GM21367 (cell line): ENCODE measurements around the gene EML4.
"Not testable (repeated sequence)": the region's sequence is repeated elsewhere in the genome, so short reads cannot be mapped to it uniquely, and the experiment has no call there.

Source experiments
- ATAC-seq: cut with Tn5 transposase; IDR thresholded peaks from one replicate; pipeline ENCODE4 v1.9.1; 2021; ENCODE audit not compliant: unreplicated experiment

EML4 gene

DNA sequence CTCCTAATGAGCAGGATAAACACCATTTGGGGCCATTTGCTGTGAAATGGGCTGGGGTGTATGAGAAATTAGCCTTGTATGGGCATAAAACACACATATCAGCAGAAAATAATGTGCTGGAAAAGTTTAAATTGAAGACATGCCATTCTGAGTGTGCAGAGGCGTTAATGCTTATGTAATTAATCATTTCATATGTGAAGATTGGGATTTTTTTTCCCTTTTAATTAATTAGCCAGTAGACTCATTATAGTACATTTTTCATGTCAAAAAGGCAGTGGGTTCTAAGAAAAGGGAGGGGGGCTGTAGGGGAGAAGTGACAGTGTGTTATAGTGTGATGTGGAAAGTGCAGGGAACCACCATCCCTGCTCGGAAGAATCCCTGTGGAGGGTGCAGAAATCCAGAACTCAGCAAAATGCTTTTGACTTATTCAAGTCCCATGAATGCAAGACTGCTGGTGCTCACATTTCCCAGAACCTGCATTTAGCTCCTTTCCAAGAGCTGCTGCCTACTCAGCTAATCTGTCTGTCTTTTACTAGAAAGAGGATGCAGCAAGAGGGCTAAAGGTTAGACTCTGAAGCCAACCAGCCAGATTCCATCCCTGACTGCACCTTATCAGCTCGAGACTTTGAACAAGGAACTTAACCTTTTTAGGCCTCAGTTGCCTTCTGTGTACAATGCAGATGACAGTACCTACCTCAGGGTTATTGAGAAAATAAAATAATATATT is 203.5 kb downstream of the EML4 start:
- no peak for ATAC-seq

DNA sequence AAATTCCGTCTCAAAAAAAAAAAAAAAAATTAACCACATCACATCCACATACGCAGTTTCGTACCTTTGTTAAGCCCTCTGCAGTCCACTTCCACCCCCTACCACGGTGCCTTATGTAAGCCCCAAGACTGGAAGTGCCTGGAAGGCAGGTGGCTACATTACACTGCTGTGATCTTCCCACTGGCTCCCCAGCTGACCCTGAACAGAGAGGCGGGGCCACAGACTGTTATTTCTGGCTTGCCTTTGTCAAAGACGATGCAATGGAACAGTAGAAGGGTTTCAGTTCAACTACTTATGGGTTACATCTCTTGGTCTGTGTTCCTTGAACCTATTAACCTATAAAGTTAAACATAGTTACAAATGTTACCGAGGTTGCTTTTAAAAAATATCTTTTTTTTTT is 207.6 kb downstream of the EML4 start:
- no peak for ATAC-seq

GRCh38 chr2:42378415-42378814 is 209.3 kb downstream of the EML4 start:
- ATAC-seq: no peak

DNA sequence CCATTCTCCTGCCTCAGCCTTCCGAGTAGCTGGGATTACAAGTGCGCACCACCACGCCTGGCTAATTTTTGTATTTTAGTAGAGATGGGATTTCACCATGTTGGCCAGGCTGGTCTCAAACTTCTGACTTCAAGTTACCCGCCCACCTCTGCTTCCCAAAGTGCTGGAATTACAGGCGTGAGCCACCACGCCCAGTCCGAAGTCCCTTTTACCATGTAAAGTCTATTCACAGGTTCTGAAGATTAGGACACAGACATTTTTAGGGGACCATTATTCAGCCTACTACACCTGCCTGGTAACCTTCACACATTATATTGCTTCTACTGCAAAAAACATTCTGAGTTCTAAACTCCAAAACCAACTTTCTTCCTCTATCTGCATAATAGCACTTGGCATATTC is 210.9 kb downstream of the EML4 start:
- ATAC-seq: not testable (repeated sequence)

DNA sequence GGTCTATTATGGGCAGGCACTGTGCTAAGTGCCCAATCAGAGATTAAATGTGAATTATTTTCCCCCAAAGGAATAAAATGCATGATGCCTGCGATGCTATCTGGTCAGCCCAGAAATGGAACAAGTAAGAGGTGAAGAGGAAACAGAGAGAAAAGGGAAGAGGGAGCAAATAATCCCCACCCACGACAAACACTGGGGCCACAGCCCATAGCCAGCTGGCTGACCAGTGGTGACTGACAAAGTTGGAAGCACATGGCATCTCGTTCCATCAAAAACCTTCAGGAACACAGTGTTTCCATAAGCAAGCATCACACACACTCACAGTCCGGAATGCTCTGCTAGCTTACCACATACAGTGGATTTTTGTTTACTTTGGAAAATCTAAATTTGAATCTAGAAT is 213.0 kb downstream of the EML4 start:
- no peak for ATAC-seq
